Measurements from ENCODE around the gene LTBP4. TPM values are rescaled to one million over a fixed set of nuclear protein-coding genes. Genes with fewer than 3 reads are reported as not detected.
A peak's percentile ranks its signal among the peaks of the same experiment; 100 is the strongest.

The LTBP4 gene
- total and polyA plus RNA-seq, 12 donors = 114 to 263 (median 234) TPM

DNA sequence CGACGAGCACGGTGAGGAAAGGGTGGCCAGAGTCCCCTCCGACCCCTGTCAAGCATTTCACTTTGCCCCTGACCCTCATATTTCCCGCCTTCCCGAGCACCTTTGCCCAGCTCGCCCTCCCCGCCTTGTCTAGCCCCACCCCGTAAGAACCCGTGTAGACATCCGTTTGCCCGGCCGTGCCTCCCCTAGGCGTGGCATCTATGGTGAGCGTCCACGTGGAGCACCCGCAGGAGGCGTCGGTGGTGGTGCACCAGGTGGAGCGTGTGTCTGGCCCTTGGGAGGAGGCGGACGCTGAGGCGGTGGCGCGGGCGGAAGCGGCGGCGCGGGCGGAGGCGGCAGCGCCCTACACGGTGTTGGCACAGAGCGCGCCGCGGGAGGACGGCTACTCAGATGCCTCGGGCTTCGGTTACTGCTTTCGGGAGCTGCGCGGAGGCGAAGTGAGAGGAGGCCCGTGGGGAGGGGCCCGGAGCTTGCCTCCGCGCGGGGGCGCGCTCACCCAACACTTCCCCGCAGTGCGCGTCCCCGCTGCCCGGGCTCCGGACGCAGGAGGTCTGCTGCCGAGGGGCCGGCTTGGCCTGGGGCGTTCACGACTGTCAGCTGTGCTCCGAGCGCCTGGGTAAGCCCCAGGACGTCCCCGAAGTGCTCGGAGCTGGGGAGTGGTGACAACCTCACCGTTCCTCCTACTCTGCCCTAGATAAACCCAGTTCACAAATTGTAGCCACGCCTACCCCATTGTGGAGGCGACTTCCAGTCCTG lies 4.2 kb downstream of the LTBP4 start:
- ATAC-seq (peak in 7 of 8 donors; percentile 0 to 19 (median 3)), DNase-seq (peak; percentile 61 to 76)
- intact Hi-C loops (cut with DNase I) = loop anchor here in 1 of 10 donors (2.0 kb wide), 1 partner anchor 25 kb away; no protein-coding TSS in a partner anchor
- H3K4me1 ChIP-seq = peaks cover 26 to 87% (median 70%) of the 10 kb centered on the region in 9 donors
- no peaks in the 10 kb centered on the region for H3K9me3 ChIP-seq
- H3K4me3 ChIP-seq = peak overlapping the region; percentile 2 to 79 (median 53)
- peaks cover 0 to 55% (median 0%) of the 10 kb centered on the region in 7 donors for H3K27me3 ChIP-seq
- 2 to 9% methylated on average over 69 to 71 of the region's 71 CpGs for WGBS, 2 donors
- no peaks in the 10 kb centered on the region for H3K36me3 ChIP-seq
- H3K27ac ChIP-seq = peak overlapping the region; percentile 17 to 96 (median 81)
- TF ChIP-seq, protein P1, sequence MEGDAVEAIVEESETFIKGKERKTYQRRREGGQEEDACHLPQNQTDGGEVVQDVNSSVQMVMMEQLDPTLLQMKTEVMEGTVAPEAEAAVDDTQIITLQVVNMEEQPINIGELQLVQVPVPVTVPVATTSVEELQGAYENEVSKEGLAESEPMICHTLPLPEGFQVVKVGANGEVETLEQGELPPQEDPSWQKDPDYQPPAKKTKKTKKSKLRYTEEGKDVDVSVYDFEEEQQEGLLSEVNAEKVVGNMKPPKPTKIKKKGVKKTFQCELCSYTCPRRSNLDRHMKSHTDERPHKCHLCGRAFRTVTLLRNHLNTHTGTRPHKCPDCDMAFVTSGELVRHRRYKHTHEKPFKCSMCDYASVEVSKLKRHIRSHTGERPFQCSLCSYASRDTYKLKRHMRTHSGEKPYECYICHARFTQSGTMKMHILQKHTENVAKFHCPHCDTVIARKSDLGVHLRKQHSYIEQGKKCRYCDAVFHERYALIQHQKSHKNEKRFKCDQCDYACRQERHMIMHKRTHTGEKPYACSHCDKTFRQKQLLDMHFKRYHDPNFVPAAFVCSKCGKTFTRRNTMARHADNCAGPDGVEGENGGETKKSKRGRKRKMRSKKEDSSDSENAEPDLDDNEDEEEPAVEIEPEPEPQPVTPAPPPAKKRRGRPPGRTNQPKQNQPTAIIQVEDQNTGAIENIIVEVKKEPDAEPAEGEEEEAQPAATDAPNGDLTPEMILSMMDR (IDR thresholded peaks at IDR 0.05) = peak in 7 of 9 donors; percentile 8 to 53 (median 33)

DNA sequence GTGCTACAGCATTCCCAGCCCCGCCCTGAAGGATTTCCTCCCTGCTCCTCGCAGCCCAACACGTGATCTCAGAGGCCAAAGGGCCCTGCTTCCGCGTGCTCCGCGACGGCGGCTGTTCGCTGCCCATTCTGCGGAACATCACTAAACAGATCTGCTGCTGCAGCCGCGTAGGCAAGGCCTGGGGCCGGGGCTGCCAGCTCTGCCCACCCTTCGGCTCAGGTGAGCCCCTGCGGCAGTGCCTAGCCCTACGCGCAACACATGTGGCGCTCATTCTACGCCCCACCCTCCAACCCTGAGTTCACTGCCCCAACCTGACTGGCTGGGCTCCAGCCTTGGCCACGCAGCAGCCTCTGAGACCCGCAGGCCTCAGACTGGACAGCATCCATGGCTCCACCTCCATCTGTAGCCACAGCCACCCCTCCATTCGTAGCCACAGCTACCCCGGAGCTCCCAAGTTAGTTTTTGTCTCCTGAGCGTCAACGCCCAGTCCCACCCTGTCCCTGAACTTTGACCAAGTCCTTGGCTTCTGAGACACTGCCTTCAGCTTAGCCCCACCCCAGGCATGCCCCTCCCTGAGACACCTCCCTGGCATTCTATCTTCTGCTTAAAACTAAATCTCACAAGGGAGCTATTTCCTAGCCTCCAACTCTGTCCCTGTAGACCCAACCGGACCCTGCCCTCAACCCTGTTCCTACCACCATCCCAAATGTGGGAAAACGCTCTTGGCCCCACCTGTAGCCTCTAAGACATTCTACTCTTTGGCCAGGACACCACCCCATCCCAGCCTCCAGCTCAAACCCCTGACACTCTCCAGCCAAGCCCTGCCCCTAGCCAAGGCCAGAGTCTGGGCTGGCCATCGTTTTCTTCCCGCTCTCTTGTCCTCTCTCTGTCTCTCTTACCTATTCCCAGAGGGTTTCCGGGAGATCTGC lies 6.4 kb downstream of the LTBP4 start:
- intact Hi-C loops (cut with DNase I) = no loop called here
- H3K9me3 ChIP-seq = no peaks in the 10 kb centered on the region
- TF ChIP-seq, protein P1 (IDR thresholded peaks at IDR 0.05) = no peak
- DNase-seq (no peak), ATAC-seq (no peak)
- no peak overlapping the region for H3K4me3 ChIP-seq
- peaks cover 0 to 15% (median 0%) of the 10 kb centered on the region in 9 donors for H3K36me3 ChIP-seq
- H3K27me3 ChIP-seq = peaks cover 0 to 36% (median 0%) of the 10 kb centered on the region in 7 donors
- 57% methylated on average over 31 of the region's 31 CpGs for WGBS, 2 donors
- H3K4me1 ChIP-seq = peaks cover 20 to 81% (median 62%) of the 10 kb centered on the region in 9 donors
- peak overlapping the region in 2 of 10 donors; percentile 31 to 96 for H3K27ac ChIP-seq

DNA sequence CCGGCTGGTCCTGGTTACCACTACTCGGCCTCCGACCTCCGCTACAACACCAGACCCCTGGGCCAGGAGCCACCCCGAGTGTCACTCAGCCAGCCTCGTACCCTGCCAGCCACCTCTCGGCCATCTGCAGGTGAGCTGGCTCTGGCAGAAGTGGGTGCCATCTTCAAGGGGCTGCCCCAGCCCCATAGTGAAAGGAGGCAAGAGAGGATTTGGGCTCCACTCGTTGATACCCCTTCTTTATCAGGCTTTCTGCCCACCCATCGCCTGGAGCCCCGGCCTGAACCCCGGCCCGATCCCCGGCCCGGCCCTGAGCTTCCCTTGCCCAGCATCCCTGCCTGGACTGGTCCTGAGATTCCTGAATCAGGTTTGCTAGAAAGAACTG lies 7.1 kb downstream of the LTBP4 start:
- Histone ChIP-seq H3K9me3 (no peaks in the 10 kb centered on the region), H3K36me3 (peaks cover 0 to 20% (median 0%) of the 10 kb centered on the region in 9 donors), H3K27ac (peak overlapping the region in 1 of 10 donors; percentile 96), H3K4me3 (no peak overlapping the region), H3K27me3 (peaks cover 0 to 29% (median 0%) of the 10 kb centered on the region in 7 donors), H3K4me1 (peaks cover 17 to 78% (median 56%) of the 10 kb centered on the region in 9 donors)
- WGBS, 2 donors = 90 to 91% methylated on average over 14 of the region's 14 CpGs
- DNase-seq (no peak), ATAC-seq (no peak)
- TF ChIP-seq, protein P1 (IDR thresholded peaks at IDR 0.05) = no peak
- intact Hi-C loops (cut with DNase I) = no loop called here

DNA sequence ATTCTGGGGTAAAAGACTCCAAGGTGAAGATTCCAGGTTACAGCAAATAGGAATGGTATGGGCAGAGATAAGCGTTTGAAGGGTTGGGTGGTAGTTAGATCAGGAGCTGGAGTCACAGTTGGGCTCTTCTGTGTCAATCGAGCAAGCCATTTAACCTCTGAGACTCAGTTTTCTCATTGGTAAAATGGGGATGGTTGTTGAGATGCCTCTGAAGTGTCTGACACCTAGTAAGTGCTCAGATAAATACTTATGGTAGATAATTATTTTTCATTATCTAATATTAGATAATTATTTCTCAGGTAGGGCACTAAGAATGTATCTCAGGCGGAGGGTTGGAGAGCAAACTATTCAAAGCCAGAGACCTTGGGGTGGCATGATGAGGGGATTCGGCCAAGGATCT lies 7.8 kb downstream of the LTBP4 start:
- Histone ChIP-seq H3K27me3 (peaks cover 0 to 27% (median 0%) of the 10 kb centered on the region in 7 donors), H3K36me3 (peaks cover 0 to 20% (median 0%) of the 10 kb centered on the region in 9 donors), H3K4me1 (peaks cover 17 to 79% (median 51%) of the 10 kb centered on the region in 9 donors), H3K9me3 (no peaks in the 10 kb centered on the region), H3K27ac (peak overlapping the region in 3 of 10 donors; percentile 82 to 92 (median 87)), H3K4me3 (peak overlapping the region in 2 of 10 donors; percentile 57 to 58)
- intact Hi-C loops (cut with DNase I) = no loop called here
- 81 to 88% methylated on average over 4 of the region's 4 CpGs for WGBS, 2 donors
- no peak for DNase-seq
- TF ChIP-seq, protein P1 (IDR thresholded peaks at IDR 0.05) = no peak
- ATAC-seq = no peak

Data from heart right ventricle (tissue), 16 donors.